HS-27A (cell line): ENCODE results near the gene MDFIC.

Experiments
- DNase-seq: peaks from one replicate; pipeline ENCODE4 v3.0.0-alpha.2; 2012; ENCODE audit warnings: low read depth, missing footprints

Gene MDFIC

GRCh38 chr7:114997487-114998404 lies 75.9 kb downstream of the MDFIC start:
- DNase-seq = no peak

GRCh38 chr7:115004121-115004520 lies 82.2 kb downstream of the MDFIC start:
- DNase-seq = no peak

GRCh38 chr7:115005251-115005650 lies 83.4 kb downstream of the MDFIC start:
- DNase-seq = no peak

GRCh38 chr7:115005953-115006352 lies 84.1 kb downstream of the MDFIC start:
- no peak for DNase-seq

- no peak for DNase-seq
Observed at GRCh38 chr7:115007751-115008150, 85.9 kb downstream of the MDFIC start.

GRCh38 chr7:115008465-115009114 lies 86.7 kb downstream of the MDFIC start:
- no peak for DNase-seq

GRCh38 chr7:115009139-115009538 lies 87.2 kb downstream of the MDFIC start:
- no peak for DNase-seq

GRCh38 chr7:115009736-115010440 lies 88.0 kb downstream of the MDFIC start:
- DNase-seq = no peak

GRCh38 chr7:115010441-115010820 lies 88.5 kb downstream of the MDFIC start:
- no peak for DNase-seq

- no peak for DNase-seq
Observed at GRCh38 chr7:115013886-115014285, 92.0 kb downstream of the MDFIC start.

- DNase-seq = no peak
Observed at GRCh38 chr7:115014794-115015193, 92.9 kb downstream of the MDFIC start.

GRCh38 chr7:115015619-115016018 lies 93.7 kb downstream of the MDFIC start:
- peak; percentile 15 for DNase-seq

GRCh38 chr7:115019882-115020605 lies 98.2 kb downstream of the MDFIC start:
- DNase-seq = no peak

GRCh38 chr7:115023219-115023618 lies 101.3 kb downstream of the MDFIC start:
- DNase-seq = no peak

- no peak for DNase-seq
Observed at GRCh38 chr7:115024276-115024675, 102.4 kb downstream of the MDFIC start.

- no peak for DNase-seq
Observed at GRCh38 chr7:115032715-115033703, 111.1 kb downstream of the MDFIC start.

GRCh38 chr7:115033917-115034459 lies 112.1 kb downstream of the MDFIC start:
- DNase-seq = no peak

- no peak for DNase-seq
Observed at GRCh38 chr7:115034515-115034914, 112.6 kb downstream of the MDFIC start.

GRCh38 chr7:115037128-115037802 lies 115.4 kb downstream of the MDFIC start:
- no peak for DNase-seq

GRCh38 chr7:115038158-115038557 lies 116.3 kb downstream of the MDFIC start:
- no peak for DNase-seq
